Measurements from ENCODE around the gene CACNA1F. TPM values are rescaled to one million over a fixed set of nuclear protein-coding genes. Genes with fewer than 3 reads are reported as not detected.

Gene CACNA1F
- total RNA-seq, 1 experiment from 2014 or later: not detected

DNA sequence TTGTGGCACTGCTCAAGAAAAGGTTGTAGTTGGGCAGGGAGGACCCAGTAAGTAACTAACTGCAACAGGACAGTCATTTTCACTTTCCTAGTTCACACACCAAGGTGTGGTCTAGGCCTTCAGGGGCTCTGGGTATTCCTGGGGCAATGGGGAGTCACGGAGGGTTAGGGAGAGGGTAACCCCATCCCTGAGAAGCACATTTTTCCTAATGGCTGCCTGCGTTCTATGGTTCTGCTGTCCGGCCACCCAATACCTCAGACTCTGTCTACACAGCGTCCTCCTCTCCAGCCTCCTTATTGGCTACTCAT, 35.5 kb upstream of the CACNA1F start:
- CTCF ChIA-PET: interaction anchor here (1.0 kb wide), 1 partner anchor 77 kb away, joined by 3 read pairs; no protein-coding TSS in a partner anchor
- Mint-ChIP-seq H3K36me3 (ENCODE audit: insufficient read depth, unreplicated experiment) (no peaks in the 10 kb centered on the region), H3K27ac (ENCODE audit: low read depth, unreplicated experiment) (peak overlapping the region; percentile 97), H3K4me1 (ENCODE audit: insufficient read depth, unreplicated experiment) (peaks cover 12% of the 10 kb centered on the region), H3K4me3 (ENCODE audit: unreplicated experiment) (peak overlapping the region; percentile 90), H3K27me3 (ENCODE audit: insufficient read depth, unreplicated experiment) (no peaks in the 10 kb centered on the region), H3K9me3 (ENCODE audit: unreplicated experiment) (peaks cover 14% of the 10 kb centered on the region)
- TF ChIP-seq, protein P1, sequence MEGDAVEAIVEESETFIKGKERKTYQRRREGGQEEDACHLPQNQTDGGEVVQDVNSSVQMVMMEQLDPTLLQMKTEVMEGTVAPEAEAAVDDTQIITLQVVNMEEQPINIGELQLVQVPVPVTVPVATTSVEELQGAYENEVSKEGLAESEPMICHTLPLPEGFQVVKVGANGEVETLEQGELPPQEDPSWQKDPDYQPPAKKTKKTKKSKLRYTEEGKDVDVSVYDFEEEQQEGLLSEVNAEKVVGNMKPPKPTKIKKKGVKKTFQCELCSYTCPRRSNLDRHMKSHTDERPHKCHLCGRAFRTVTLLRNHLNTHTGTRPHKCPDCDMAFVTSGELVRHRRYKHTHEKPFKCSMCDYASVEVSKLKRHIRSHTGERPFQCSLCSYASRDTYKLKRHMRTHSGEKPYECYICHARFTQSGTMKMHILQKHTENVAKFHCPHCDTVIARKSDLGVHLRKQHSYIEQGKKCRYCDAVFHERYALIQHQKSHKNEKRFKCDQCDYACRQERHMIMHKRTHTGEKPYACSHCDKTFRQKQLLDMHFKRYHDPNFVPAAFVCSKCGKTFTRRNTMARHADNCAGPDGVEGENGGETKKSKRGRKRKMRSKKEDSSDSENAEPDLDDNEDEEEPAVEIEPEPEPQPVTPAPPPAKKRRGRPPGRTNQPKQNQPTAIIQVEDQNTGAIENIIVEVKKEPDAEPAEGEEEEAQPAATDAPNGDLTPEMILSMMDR (IDR thresholded peaks at IDR 0.05; ENCODE audit: unreplicated experiment): no peak
- intact Hi-C loops (cut with micrococcal nuclease): loop anchor here (1.0 kb wide), 1 partner anchor 77 kb away; no protein-coding TSS in a partner anchor
- DNase-seq (ENCODE audit: unreplicated experiment): no peak
- BruUV-seq (replicated peaks): TSS peak; percentile 92
- POLR2A ChIA-PET: interaction anchor here (0.7 to 2.0 kb wide), 13 partner anchors 10 to 114 kb away, joined by 3 to 12 read pairs (median 4); partner anchors contain the start of gene CCDC22

DNA sequence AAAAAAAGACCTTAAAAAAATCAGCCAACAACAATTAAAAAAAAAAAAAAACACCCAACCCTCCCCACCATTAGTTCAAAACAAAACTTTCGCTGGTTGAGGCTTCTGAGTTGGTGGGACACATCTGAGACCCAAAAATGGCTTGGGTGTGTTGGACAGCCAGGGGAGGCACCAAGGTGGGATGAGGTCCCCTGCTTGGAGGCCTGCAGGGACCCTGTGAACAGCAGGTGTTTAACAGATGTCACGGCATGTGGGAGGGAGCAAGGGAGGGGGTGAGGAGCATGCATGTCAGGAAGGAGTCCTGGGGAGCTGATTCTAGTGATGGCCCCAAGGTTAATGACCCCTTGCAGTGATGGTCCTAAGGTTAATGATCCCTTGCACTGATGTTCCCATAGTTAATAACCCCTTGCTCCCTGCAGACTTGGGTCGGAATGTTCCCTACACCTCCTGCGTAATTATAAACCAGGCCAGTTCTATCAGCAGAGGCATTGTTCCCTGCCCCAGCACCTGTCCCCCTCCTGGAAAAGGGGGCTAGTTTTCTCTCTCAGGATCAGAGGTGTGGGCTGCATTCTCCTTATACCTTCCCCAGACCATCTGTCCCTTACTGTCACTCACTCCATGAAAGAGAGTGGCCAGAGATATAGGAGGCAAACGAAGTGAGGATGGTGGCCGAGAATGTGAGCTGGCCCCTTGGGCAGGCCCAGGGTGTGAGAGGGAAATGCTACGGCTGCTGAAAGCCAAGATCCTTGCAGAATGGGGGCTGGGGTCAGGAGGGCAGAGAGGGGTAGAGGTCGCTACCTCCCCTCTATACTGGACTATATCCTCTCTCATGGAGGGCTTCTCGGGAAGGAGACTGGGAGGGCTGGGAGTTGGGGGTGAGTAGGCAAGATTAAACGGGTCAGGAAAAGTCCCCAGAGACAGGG, 33.6 kb upstream of the CACNA1F start:
- Mint-ChIP-seq H3K4me1 (ENCODE audit: insufficient read depth, unreplicated experiment) (peaks cover 12% of the 10 kb centered on the region), H3K9me3 (ENCODE audit: unreplicated experiment) (peaks cover 23% of the 10 kb centered on the region), H3K27me3 (ENCODE audit: insufficient read depth, unreplicated experiment) (no peaks in the 10 kb centered on the region), H3K27ac (ENCODE audit: low read depth, unreplicated experiment) (no peak overlapping the region), H3K4me3 (ENCODE audit: unreplicated experiment) (peak overlapping the region; percentile 1), H3K36me3 (ENCODE audit: insufficient read depth, unreplicated experiment) (no peaks in the 10 kb centered on the region)
- DNase-seq (ENCODE audit: unreplicated experiment): no peak
- intact Hi-C loops (cut with micrococcal nuclease): no loop called here
- POLR2A ChIA-PET: interaction anchor here (0.6 kb wide), 1 partner anchor 83 kb away, joined by 3 read pairs; no protein-coding TSS in a partner anchor
- CTCF ChIA-PET: interaction anchor here (0.5 kb wide), 1 partner anchor 450 kb away, joined by 4 read pairs; no protein-coding TSS in a partner anchor
- no TSS peak for BruUV-seq (replicated peaks)
- TF ChIP-seq, protein P1 (IDR thresholded peaks at IDR 0.05; ENCODE audit: unreplicated experiment): no peak

DNA sequence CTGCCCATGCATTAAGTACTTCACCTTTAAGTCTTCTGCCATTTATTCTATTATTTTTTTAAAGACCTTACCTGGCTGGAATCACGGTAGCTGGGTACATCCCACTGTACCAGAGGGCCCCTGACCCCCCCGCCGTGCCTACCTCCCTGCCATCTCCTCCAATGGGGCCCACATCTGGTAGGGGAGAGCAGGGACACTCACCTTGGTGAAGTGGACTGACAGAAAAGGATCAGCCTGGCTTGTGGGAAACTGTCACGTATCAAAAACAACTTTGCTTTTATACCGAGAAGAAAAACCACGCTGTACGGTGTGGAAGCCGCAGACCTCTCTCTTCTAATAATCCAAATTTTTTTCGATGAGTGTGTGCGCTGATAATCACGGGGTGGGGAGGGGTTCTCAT, 31.3 kb upstream of the CACNA1F start, which contains the start of gene FOXP3:
FOXP3 (minus strand) TSS at position 251 of the 400 bp plus-strand sequence. CDS start 6,205 bp downstream, outside the sequence.
- intact Hi-C loops (cut with micrococcal nuclease): no loop called here
- H3K9me3 Mint-ChIP-seq (ENCODE audit: unreplicated experiment): peaks cover 26% of the 10 kb centered on the region
- H3K27ac Mint-ChIP-seq (ENCODE audit: low read depth, unreplicated experiment): no peak within 1 kb of the TSS
- ChIA-PET CTCF (no interaction called here), POLR2A (no interaction called here)
- no TSS peak for BruUV-seq (replicated peaks)
- TF ChIP-seq, protein P1 (IDR thresholded peaks at IDR 0.05; ENCODE audit: unreplicated experiment): no peak
- H3K27me3 Mint-ChIP-seq (ENCODE audit: insufficient read depth, unreplicated experiment): no peaks in the 10 kb centered on the region
- DNase-seq (ENCODE audit: unreplicated experiment): no peak
- H3K36me3 Mint-ChIP-seq (ENCODE audit: insufficient read depth, unreplicated experiment): no peaks in the 10 kb centered on the region
- no peak within 1 kb of the TSS for H3K4me3 Mint-ChIP-seq (ENCODE audit: unreplicated experiment)
- H3K4me1 Mint-ChIP-seq (ENCODE audit: insufficient read depth, unreplicated experiment): peaks cover 4% of the 10 kb centered on the region

DNA sequence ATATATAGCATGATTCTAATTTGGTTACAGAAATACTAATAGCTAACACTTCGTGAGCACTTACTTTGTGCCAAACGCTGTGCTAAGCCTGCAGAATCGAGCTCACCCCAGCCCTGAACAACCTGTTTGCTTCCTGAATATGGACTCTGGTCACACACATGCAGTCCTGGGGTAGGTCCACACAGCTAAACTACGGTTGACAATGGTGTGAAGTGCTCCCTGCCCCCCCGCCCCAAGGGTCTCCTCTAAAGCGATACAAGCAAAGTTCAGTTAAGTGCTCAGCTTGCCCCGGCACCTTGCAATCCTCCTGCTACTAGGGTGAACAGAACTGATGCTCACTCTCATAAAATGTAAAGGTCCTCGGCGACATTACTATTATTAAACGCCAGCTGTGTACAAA, 30.5 kb upstream of the CACNA1F start:
- no TSS peak for BruUV-seq (replicated peaks)
- TF ChIP-seq, protein P1 (IDR thresholded peaks at IDR 0.05; ENCODE audit: unreplicated experiment): no peak
- ChIA-PET POLR2A (interaction anchor here (0.7 kb wide), 1 partner anchor 14 kb away, joined by 3 read pairs; no protein-coding TSS in a partner anchor), CTCF (interaction anchor here (0.6 kb wide), 1 partner anchor 101 kb away, joined by 5 read pairs; no protein-coding TSS in a partner anchor)
- no peak for DNase-seq (ENCODE audit: unreplicated experiment)
- Mint-ChIP-seq H3K4me3 (ENCODE audit: unreplicated experiment) (no peak overlapping the region), H3K4me1 (ENCODE audit: insufficient read depth, unreplicated experiment) (peaks cover 4% of the 10 kb centered on the region), H3K36me3 (ENCODE audit: insufficient read depth, unreplicated experiment) (no peaks in the 10 kb centered on the region), H3K27ac (ENCODE audit: low read depth, unreplicated experiment) (no peak overlapping the region), H3K27me3 (ENCODE audit: insufficient read depth, unreplicated experiment) (no peaks in the 10 kb centered on the region), H3K9me3 (ENCODE audit: unreplicated experiment) (peaks cover 26% of the 10 kb centered on the region)
- intact Hi-C loops (cut with micrococcal nuclease): no loop called here
